ENCODE results near the gene MGA.

MGA gene

DNA sequence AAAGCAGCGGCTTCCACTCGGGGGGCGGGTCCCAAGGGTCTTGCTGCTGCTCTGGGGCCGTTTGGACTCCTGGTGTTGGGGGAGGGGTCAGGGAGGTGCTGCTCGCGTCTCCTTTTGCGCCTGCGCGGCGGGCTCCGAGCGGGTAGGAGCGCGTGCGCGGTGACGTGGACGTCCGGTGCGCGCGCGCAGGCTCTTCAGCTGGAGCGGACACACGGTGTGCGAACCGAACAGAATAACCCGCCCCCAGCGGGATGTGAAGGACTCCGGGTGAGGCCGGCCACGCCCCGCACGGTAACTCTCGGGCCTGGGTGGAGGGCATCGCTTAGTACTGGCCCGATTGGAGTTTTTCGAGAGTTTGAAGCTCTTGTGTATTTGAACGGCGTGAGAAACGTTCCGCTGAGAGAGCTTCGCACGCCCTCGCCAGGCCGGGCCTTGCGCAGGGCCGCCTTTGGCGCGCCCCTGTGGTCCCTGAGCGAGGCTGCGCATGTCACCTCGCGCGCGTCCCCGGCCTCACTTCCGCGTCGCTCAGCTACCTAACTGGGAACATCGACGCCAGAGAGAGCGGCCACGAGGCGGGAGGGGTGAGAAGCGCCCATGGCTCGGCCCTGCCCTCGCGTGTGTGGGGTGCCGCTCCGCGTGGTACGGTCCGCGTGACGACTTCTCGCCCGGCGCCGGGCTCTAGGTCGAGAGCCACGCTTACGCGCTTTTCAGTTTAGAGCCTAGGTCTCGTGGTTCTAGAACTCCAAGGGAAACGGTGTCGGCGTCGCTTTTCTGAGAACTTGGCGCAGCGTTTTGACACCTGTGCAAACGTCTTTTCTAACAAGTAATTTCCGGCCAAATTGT lies at the start of gene MGA:
MGA (plus strand) TSS at position 171 of the 843 bp plus-strand sequence.
- no peak for FAIRE-seq
- TF ChIP-seq, protein P1, sequence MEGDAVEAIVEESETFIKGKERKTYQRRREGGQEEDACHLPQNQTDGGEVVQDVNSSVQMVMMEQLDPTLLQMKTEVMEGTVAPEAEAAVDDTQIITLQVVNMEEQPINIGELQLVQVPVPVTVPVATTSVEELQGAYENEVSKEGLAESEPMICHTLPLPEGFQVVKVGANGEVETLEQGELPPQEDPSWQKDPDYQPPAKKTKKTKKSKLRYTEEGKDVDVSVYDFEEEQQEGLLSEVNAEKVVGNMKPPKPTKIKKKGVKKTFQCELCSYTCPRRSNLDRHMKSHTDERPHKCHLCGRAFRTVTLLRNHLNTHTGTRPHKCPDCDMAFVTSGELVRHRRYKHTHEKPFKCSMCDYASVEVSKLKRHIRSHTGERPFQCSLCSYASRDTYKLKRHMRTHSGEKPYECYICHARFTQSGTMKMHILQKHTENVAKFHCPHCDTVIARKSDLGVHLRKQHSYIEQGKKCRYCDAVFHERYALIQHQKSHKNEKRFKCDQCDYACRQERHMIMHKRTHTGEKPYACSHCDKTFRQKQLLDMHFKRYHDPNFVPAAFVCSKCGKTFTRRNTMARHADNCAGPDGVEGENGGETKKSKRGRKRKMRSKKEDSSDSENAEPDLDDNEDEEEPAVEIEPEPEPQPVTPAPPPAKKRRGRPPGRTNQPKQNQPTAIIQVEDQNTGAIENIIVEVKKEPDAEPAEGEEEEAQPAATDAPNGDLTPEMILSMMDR (IDR thresholded peaks at IDR 0.05; ENCODE audit: insufficient read depth, missing control alignments), result no peak
- peak; percentile 40 for DNase-seq (ENCODE audit: insufficient read length, low spot score)

DNA sequence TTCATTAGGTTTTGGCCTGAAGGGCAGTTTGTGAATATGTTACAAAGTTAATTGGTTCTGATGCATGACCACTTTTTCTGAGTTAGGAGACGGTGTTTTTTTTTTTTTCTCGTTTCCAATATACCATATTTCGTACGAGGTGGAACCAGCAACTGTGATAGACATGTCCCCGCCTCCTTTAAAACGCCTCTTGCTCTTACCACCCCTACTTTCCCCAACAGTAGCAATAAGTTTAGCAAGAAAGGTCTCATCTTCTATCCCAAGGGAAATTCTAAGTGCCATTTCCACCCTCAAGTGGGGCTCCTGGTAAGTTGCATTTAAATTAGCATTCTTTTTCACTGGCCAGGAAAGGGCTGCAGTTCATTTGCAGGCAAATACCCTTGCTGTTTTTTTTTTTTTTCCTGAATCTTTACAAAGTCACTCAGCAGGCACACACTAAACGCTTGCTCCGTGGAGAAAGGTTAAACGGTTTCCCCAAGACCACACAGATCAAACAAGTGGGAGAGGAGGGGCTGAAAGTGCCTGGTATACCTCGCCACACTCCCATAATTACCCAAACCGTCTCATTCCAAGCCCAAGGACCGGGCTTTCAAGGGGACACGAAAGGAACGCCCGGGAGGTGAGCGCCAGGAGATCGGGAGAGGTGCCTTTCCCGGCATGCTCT lies 39.5 kb upstream of the MGA start:
- DNase-seq (ENCODE audit: insufficient read length, low spot score), result no peak
- FAIRE-seq, result no peak
- TF ChIP-seq, protein P1 (IDR thresholded peaks at IDR 0.05; ENCODE audit: insufficient read depth, missing control alignments), result no peak

DNA sequence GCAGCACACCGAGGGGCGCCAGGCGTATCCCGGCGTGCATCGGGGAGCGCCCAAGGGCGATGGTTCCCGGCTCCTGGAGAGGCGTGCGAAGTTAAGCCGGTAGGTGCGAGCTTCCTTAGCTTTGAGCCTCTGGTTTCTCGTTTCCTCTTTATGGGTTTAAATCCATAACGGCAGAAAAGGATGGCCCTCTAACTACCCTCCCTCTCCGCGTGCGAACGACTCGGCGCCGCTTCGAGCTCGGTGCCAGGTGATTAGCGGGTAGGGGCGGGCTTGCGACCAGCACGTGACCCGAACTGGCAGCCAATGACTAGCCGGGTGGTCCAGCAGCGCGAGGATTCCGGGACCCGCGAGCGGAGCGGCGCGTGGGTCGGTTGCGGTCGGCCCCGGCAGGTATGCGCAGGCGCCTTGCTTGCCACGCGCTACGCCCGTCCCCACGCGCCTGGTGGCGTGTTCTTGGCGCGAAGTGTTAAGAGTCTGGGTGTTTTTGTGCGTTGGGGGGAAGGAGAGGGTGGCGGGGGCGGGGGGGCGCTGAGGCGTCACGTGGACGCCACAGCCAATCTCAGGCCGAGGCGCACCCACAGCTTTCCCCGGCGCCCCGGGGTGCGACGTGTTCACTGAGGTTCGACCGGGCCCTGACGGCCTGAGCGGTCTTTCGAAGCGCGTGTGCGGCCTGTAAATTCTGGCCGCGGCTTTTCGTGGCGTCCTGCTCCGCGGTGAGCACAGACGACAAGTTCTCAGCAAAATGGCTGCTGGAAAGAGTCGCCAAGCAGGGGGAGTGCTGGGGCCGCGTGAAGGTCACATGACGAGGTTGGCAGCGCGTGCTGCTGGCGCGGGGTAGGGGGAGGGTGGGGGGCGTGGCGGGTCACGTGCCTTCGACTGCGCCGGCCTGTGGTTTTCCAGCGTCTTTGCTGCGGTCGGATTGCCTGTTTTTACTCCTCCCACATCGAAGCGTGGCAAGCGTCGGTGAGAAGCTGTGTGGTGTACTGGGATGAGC lies 38.7 kb upstream of the MGA start:
- TF ChIP-seq, protein P1 (IDR thresholded peaks at IDR 0.05; ENCODE audit: insufficient read depth, missing control alignments), result no peak
- FAIRE-seq (no peak), DNase-seq (ENCODE audit: insufficient read length, low spot score) (peak; percentile 90)

DNA sequence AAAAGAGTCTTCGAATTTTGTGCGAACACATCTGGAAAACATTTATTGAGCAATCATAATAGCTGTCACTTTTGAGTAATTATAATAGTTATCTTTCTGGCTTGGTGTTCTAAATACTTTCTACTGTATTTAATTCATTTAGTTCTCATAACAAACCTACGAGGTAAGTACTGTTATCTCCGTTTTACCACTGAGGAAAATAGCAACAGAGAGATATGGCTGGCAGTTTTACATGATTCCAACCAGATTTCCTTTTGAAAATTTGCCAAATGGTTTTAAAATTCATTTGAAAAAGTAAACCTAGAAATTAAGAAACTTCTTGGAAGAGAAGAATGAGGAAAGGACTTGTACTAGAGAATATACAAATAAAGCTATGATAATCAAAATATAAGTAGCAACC lies 37.3 kb upstream of the MGA start:
- TF ChIP-seq, protein P1 (IDR thresholded peaks at IDR 0.05; ENCODE audit: insufficient read depth, missing control alignments), result no peak
- no peak for DNase-seq (ENCODE audit: insufficient read length, low spot score)
- FAIRE-seq, result no peak

DNA sequence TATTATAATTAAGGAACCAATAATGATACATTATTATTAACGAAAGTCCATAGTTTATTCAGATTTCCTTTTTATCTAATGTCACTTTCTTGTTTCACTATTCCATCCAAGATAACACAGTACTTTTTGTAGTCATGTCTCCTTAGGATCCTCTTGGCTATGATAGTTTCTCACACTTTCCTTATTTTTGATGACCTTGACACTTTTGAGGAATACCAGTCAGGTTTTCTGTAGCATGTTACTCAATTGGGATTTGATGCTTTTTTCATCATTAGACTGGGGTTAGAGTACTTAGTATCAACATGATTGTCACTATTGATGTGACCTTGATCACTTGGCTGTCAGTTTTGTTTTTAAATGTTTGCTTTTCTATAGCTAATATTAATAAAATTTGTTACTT lies 33.0 kb upstream of the MGA start:
- FAIRE-seq, result no peak

DNA sequence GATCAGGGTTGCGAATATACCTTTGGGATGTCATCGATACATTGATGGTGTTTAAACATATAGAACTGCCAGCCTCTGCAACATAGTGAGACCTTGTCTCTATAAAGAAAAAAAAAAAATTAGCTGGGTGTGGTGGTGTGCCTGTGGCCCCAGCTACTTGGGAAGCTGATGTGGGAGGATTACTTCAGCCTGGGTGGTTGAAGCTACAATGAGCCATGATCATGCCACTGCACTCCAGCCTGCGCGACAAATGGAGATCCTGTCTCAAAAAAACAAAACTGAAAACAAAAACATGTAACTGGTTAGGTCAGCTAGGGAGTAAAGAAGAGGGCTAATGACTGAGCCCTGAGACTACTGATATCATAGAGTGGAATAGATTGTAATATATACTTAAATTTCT lies 30.7 kb upstream of the MGA start:
- no peak for FAIRE-seq
- no peak for DNase-seq (ENCODE audit: insufficient read length, low spot score)
- TF ChIP-seq, protein P1 (IDR thresholded peaks at IDR 0.05; ENCODE audit: insufficient read depth, missing control alignments), result no peak

More for the DNA sequence above, 33.0 kb upstream of the MGA start:
- no peak for DNase-seq (ENCODE audit: insufficient read length, low spot score)
- TF ChIP-seq, protein P1 (IDR thresholded peaks at IDR 0.05; ENCODE audit: insufficient read depth, missing control alignments), result no peak

All from D721Med (cell line).